RWPE2 (cell line): ENCODE data around the gene LEP.

Experiments
- ATAC-seq: fragments of 200-7000 bp; cut with Tn5 transposase; 3 replicates; pipeline ENCODE4 v1.9.1; 2021; ENCODE audit warnings: low read depth
- DNase-seq: peaks from one replicate; pipeline ENCODE4 v3.0.0-alpha.2; 2020; ENCODE audit warnings: low spot score
- H3K27ac ChIP-seq: fragments of 450-650 bp; 2 replicates; pipeline ENCODE4 v1.5.1; 2017; ENCODE audit warnings: mild to moderate bottlenecking; ENCODE audit not compliant: poor library complexity, severe bottlenecking
- H3K27me3 ChIP-seq: fragments of 250-450 bp; sonication (Bioruptor Pico); 2 replicates; pipeline ENCODE4 v1.5.1; 2021; ENCODE audit warnings: mild to moderate bottlenecking, moderate library complexity; ENCODE audit not compliant: insufficient read depth, poor library complexity, severe bottlenecking
- H3K36me3 ChIP-seq: fragments of 250-450 bp; sonication (Bioruptor Pico); 2 replicates; pipeline ENCODE4 v1.5.1; 2020; ENCODE audit warnings: low read depth, mild to moderate bottlenecking, moderate library complexity
- H3K4me1 ChIP-seq: fragments of 250-450 bp; sonication (Bioruptor Pico); 2 replicates; pipeline ENCODE4 v1.5.1; 2021; ENCODE audit warnings: mild to moderate bottlenecking, moderate library complexity; ENCODE audit not compliant: insufficient read depth, poor library complexity, severe bottlenecking
- H3K4me3 ChIP-seq: fragments of 250-450 bp; sonication (Bioruptor Pico); 2 replicates; pipeline ENCODE4 v1.5.1; 2021; ENCODE audit warnings: mild to moderate bottlenecking, moderate library complexity; ENCODE audit not compliant: severe bottlenecking
- H3K9me3 ChIP-seq: fragments of 250-450 bp; sonication (Bioruptor Pico); 2 replicates; pipeline ENCODE4 v1.5.1; 2021; ENCODE audit warnings: mild to moderate bottlenecking, moderate library complexity; ENCODE audit not compliant: severe bottlenecking
- TF ChIP-seq, protein P1 (sequence below): fragments of 450-650 bp; IDR thresholded peaks from one replicate; pipeline ENCODE4 v1.5.1; 2017; ENCODE audit warnings: mild to moderate bottlenecking, moderate library complexity; ENCODE audit not compliant: poor library complexity, severe bottlenecking

LEP gene

GRCh38 chr7:128202287-128202957, 38.7 kb upstream of the LEP start:
- TF ChIP-seq, protein P1, sequence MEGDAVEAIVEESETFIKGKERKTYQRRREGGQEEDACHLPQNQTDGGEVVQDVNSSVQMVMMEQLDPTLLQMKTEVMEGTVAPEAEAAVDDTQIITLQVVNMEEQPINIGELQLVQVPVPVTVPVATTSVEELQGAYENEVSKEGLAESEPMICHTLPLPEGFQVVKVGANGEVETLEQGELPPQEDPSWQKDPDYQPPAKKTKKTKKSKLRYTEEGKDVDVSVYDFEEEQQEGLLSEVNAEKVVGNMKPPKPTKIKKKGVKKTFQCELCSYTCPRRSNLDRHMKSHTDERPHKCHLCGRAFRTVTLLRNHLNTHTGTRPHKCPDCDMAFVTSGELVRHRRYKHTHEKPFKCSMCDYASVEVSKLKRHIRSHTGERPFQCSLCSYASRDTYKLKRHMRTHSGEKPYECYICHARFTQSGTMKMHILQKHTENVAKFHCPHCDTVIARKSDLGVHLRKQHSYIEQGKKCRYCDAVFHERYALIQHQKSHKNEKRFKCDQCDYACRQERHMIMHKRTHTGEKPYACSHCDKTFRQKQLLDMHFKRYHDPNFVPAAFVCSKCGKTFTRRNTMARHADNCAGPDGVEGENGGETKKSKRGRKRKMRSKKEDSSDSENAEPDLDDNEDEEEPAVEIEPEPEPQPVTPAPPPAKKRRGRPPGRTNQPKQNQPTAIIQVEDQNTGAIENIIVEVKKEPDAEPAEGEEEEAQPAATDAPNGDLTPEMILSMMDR = no peak
- DNase-seq (peak; percentile 28), ATAC-seq (no peak)
- H3K27me3 ChIP-seq = peaks cover 32% of the 10 kb centered on the region
- no peaks in the 10 kb centered on the region for H3K36me3 ChIP-seq
- H3K4me3 ChIP-seq = no peak overlapping the region
- no peaks in the 10 kb centered on the region for H3K9me3 ChIP-seq
- H3K4me1 ChIP-seq = no peaks in the 10 kb centered on the region
- no peak overlapping the region for H3K27ac ChIP-seq

DNA sequence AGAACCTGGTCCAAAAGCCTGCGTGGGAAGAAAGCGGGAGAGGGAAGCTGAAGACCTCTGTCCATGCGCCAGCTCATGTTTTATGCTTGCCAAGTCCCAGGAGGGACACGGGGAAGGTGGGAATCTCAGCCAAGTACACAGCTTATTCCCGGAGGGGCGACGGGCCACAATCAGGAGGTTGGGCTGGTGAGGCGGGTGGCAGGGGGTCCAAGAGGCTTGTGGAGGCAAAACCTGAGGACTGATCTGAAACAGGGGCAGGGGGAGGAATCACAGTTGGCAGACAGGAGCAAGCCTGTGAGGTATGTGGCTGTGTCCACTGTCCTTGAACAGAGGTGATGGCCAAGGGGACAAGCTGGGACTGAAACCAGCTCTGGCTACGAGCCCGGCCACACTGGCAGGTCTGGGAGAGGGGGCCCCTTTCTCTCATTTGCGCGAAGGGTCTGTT, 38.0 kb upstream of the LEP start:
- ATAC-seq = no peak
- Histone ChIP-seq H3K4me1 (no peaks in the 10 kb centered on the region), H3K4me3 (no peak overlapping the region), H3K27ac (no peak overlapping the region), H3K27me3 (peaks cover 32% of the 10 kb centered on the region), H3K36me3 (no peaks in the 10 kb centered on the region), H3K9me3 (no peaks in the 10 kb centered on the region)
- DNase-seq = peak; percentile 22
- TF ChIP-seq, protein P1 = no peak

DNA sequence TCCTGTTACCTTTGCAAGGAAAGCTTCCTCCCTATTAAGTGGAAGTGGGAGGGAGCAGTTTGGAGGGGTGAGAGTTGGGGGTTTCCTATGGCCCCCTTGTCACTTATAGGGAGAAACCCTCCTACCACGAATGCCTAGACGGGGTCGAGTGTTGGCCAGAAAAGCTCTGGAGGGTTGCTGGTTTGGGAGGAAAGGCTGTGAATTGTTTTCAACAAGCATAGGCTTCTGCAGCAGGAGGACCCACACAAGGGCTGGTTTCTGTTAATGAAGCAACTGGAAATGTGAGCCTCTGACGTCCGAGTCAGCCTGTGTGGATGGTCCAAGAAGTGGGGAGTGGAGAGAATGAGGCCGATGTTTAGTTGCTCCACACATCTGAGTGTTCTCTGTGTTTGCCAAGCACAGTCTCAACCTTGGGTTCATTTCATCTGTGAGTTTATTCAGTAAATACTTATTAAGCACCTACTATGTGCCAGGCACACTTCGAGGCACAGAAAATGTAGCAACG, 37.3 kb upstream of the LEP start:
- no peaks in the 10 kb centered on the region for H3K9me3 ChIP-seq
- H3K27ac ChIP-seq = no peak overlapping the region
- TF ChIP-seq, protein P1 = no peak
- ATAC-seq (no peak), DNase-seq (peak; percentile 7)
- H3K4me3 ChIP-seq = no peak overlapping the region
- H3K27me3 ChIP-seq = peaks cover 32% of the 10 kb centered on the region
- H3K4me1 ChIP-seq = no peaks in the 10 kb centered on the region
- no peaks in the 10 kb centered on the region for H3K36me3 ChIP-seq

DNA sequence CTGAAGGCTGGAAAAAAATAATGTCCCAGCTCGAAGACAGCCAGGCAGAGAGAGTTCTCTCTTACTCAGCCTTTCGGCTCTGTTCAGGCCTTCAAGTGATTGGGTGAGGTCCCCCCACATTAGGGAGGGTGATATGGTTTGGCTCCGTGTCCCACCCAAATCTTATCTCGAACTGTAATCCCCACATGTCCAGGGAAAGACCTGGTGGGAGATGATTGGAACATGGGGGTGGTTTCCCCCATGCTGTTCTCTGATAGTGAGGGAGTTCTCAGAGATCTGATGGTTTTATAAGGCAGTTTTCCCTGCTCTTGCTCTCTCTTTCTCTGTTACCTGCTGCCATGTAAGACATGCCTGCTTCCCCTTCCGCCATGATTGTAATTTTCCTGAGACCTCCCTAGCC, 36.6 kb upstream of the LEP start:
- Histone ChIP-seq H3K4me1 (no peaks in the 10 kb centered on the region), H3K4me3 (no peak overlapping the region), H3K27me3 (peaks cover 32% of the 10 kb centered on the region), H3K36me3 (no peaks in the 10 kb centered on the region), H3K27ac (no peak overlapping the region), H3K9me3 (no peaks in the 10 kb centered on the region)
- DNase-seq = no peak
- ATAC-seq = no peak
- TF ChIP-seq, protein P1 = no peak

- no peaks in the 10 kb centered on the region for H3K4me1 ChIP-seq
- no peak overlapping the region for H3K27ac ChIP-seq
- no peak overlapping the region for H3K4me3 ChIP-seq
- TF ChIP-seq, protein P1 = no peak
- H3K9me3 ChIP-seq = no peaks in the 10 kb centered on the region
- H3K27me3 ChIP-seq = peaks cover 32% of the 10 kb centered on the region
- H3K36me3 ChIP-seq = no peaks in the 10 kb centered on the region
- ATAC-seq (no peak), DNase-seq (no peak)
Measured at GRCh38 chr7:128205068-128205467, 36.0 kb upstream of the LEP start.
